ENCODE results near the gene DLEC1. TPM values are rescaled to one million over a fixed set of nuclear protein-coding genes. Genes with fewer than 3 reads are reported as not detected.

DLEC1 gene
- total RNA-seq, 1 donor from 2014 or later: not detected

GRCh38 chr3:38002291-38002876 lies 36.6 kb upstream of the DLEC1 start:
- no peak for DNase-seq (ENCODE audit: low read depth in 2 of 2)

DNA sequence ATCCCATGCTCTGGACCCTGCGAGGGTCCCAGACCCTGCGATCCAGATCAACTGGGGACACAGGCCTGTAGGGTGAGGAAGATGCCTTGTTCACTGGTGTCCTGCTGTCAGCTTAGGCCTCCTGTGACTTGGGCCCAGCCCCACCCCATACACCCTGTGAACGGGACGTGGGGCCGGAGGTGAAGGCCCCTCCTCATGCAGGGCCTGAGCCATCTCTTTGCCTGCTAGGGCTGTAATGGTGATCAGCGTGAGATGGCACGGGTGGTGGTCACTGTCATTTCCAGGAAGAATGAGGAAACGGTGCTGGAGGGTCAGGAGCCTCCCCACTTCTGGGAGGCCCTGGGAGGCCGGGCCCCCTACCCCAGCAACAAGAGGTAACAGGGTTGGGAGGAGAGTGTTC lies 36.1 kb upstream of the DLEC1 start:
- DNase-seq (ENCODE audit: low read depth in 2 of 2): no peak

- DNase-seq (ENCODE audit: low read depth in 2 of 2): peak; percentile 46 to 64
These were observed 35.6 kb upstream of the DLEC1 start for GRCh38 chr3:38003371-38003816.

DNA sequence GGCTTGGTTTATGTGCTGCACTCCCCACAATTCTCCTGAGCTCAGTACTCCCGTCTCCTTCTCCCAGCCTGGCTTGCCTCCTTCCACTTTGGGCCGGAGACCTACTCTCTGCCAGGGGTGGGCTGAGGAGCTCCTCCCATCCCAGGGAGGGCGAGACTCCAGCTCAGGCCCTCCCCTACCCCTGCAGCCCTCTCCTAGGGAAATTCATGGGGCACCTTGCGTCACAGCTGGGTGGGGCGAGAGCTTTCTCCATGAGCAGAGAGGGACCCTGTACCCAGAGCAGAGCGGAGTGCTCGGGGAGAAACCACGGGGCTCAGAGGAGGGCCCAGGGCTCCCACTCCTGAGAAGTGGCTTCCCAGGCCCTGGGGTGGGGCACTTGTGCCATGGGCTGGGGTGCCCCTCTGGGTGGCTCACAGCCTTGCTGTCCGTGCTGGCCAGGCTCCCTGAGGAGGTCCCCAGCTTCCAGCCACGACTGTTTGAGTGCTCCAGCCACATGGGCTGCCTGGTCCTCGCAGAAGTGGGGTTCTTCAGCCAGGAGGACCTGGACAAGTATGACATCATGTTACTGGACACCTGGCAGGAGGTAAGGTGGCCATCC lies 35.1 kb upstream of the DLEC1 start:
- no peak for DNase-seq (ENCODE audit: low read depth in 2 of 2)

DNA sequence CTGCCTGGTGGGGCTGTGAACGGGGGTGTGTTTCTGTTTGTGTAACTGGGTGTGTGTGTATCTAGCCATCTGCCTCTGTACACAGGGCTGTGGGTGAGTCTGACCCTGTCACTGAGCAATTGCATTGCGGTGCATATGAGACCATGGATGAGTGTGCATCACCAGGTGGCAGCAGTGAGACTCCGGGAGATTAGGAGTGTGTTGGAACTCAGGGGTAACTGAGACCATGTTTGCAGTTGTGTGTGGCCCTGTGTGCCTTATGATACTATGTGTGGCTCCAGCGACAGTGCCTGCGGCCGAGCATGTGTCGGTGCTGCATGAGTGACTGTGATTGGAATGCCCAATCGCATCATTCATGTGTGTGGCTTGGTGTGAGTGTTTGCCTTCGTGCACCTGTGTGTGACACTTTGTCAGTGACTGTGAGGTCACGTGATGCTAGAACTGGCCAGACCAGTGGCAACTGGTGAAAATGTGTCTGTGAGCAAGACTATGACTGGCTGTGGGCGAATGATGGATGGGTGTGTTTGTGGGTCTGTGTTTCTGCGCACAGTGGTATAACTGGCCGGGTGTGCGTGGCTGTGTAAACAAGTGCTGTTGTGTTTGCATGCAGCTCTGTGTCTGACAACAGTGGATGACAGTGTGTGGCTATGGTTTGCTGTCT lies 34.5 kb upstream of the DLEC1 start:
- DNase-seq (ENCODE audit: low read depth in 2 of 2): peak; percentile 63 to 81

- no peak for DNase-seq (ENCODE audit: low read depth in 2 of 2)
These were observed 33.7 kb upstream of the DLEC1 start for GRCh38 chr3:38005076-38006020.

DNA sequence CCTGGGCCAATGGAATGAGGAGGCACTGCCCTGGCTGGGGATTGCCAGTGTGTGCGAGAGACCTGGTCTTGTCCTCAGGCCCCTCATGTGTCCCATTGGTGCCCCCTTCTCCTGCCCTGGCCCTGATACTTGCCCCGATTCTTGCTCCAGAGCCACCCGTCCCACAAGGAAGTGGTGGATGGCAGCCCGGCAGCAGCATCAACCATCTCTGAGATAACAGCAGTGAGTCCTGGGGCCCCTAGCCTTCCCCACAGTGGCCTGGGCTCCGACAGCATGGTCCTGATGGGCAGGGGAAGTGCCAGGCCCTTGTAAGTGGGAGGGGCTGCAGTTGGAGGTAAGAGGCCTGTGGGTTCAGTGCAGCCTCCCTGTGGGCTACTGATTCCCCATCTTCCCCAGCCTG lies 33.0 kb upstream of the DLEC1 start:
- no peak for DNase-seq (ENCODE audit: low read depth in 2 of 2)

- no peak for DNase-seq (ENCODE audit: low read depth in 2 of 2)
These were observed 32.5 kb upstream of the DLEC1 start for GRCh38 chr3:38006445-38006995.

DNA sequence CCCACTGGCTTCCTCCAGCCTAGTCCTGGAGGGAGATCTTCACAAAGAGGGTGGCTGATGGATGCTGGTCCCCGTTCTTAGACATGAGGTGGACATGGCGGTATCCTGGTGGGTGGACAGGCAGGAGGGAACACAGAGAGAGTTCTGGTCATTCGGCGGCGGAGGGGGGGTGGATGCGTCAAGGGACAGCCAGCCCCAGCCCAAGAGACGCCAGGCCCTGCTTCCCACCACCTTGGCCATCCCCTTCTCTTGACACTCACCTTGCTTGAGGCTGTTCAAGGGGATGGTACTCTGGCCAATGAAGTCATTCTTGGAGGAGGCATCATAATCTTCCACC lies 31.3 kb upstream of the DLEC1 start:
- DNase-seq (ENCODE audit: low read depth in 2 of 2): no peak

- DNase-seq (ENCODE audit: low read depth in 2 of 2): no peak
These were observed 30.8 kb upstream of the DLEC1 start for GRCh38 chr3:38008191-38008701.

GRCh38 chr3:38008971-38009580 lies 29.9 kb upstream of the DLEC1 start:
- no peak for DNase-seq (ENCODE audit: low read depth in 2 of 2)

GRCh38 chr3:38009807-38010591 lies 29.0 kb upstream of the DLEC1 start:
- no peak for DNase-seq (ENCODE audit: low read depth in 2 of 2)

- no peak for DNase-seq (ENCODE audit: low read depth in 2 of 2)
These were observed 27.9 kb upstream of the DLEC1 start for GRCh38 chr3:38011111-38011510.

- DNase-seq (ENCODE audit: low read depth in 2 of 2): no peak
These were observed 23.5 kb upstream of the DLEC1 start for GRCh38 chr3:38015485-38015884.

DNA sequence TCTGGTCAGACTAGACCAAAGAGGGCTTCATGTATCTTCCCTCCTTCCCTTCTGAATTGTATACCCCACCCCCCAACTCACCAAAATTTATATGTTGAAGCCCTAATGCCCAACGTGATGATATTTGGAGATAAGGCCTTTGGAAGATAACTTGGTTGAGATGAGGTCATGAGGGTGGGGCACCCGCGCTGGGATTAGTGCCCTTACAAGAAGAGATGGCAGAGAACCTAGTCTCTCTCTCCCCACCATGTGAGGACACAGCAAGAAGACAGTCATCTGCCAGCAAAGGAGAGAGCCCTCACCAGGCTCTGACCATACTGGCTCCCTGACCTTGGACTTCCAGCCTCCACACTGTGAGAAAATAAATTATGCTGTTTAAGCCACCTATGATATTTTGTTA lies 23.0 kb upstream of the DLEC1 start:
- DNase-seq (ENCODE audit: low read depth in 2 of 2): no peak

- DNase-seq (ENCODE audit: low read depth in 2 of 2): no peak
These were observed 22.6 kb upstream of the DLEC1 start for GRCh38 chr3:38016410-38016809.

GRCh38 chr3:38016847-38017444 lies 22.1 kb upstream of the DLEC1 start:
- no peak for DNase-seq (ENCODE audit: low read depth in 2 of 2)

DNA sequence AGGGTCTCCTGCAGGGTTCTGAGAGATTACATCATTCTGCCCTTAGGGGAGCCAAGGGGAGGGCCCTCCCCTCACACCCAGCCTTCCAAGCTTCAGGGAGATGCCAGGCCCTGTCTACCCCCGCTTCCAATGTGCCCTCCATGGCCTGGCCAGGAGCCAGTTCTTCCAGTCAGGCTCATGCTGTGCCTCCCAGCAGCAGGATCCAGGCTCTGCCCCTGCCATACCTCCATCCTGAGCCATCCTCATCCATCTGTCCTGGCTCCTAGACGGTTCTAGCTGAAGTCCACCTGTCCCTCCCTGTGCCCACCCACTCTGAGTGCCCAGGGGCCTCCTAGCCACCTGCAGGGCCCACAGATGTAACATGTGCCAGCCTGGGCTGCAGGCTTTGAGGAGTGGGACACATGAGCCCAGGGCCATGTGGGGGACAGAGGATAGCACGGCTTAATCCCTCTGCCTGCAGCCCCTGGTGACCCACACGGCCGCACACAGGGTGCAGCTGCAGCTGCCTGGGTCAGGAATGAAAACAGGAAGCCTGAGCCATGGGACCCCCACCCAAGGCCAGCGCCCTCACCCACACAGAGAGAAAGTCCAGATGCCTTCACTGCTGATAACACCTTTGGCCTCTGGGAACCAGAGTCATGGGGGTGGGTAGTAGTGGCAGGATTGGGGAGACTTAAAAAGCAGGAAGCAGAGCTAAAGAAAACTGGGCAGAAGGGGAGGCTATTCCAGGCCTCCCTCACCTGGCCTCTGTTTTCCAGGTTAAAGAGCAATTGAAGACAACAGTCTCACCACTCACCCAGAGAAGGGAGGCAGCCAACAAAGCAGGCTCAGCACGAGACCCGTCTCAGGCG lies 21.3 kb upstream of the DLEC1 start:
- DNase-seq (ENCODE audit: low read depth in 2 of 2): no peak

All from lung microvascular endothelial cell (primary cell).